ENCODE measurements around the gene MTURN.

DNA sequence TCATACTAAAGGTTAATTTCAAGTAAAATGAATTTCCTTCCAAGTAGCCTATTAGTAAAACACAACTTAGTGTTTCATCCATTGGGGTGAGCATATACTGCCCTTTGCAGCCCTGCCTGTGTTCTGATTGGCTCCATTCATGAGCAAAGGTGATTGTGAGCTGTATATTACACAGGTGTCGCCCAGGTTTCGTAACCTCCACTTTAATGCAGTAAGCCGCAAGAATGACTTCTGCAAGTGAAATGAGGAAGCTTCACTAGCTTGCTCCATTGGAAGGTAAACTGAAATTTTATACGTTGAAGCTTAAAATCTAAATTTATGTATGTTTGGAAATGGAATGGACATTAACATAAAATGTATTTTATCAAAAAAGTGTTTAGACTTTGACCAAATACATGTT, 24.4 kb downstream of the MTURN start:
- no peak for TF ChIP-seq CBX8 (IDR thresholded peaks at IDR 0.05; ENCODE audit: borderline replicate concordance, extremely low read depth, low read depth, low read length, poor library complexity, severe bottlenecking)
- no peak for TF ChIP-seq HMG20B (CRISPR knock-in tag; IDR thresholded peaks at IDR 0.05)
- TF ChIP-seq CREB1 (IDR thresholded peaks at IDR 0.05) = no peak
- TF ChIP-seq CREB1 (CRISPR knock-in tag; IDR thresholded peaks at IDR 0.05) = no peak
- no peak for TF ChIP-seq FOXM1 (IDR thresholded peaks at IDR 0.05; ENCODE audit: low read depth)
- TF ChIP-seq FOXM1 (CRISPR knock-in tag; IDR thresholded peaks at IDR 0.05; ENCODE audit: low read depth) = no peak
- TF ChIP-seq EZH2 (IDR thresholded peaks at IDR 0.05; ENCODE audit: borderline replicate concordance, low read depth, low read length) = no peak
- TF ChIP-seq ZNF644 (tag; IDR thresholded peaks at IDR 0.05; ENCODE audit: low read depth) = no peak
- TF ChIP-seq U2AF1 (optimal IDR thresholded peaks at IDR 0.05; ENCODE audit: low read depth, low read length) = no peak
- TF ChIP-seq, protein P1, sequence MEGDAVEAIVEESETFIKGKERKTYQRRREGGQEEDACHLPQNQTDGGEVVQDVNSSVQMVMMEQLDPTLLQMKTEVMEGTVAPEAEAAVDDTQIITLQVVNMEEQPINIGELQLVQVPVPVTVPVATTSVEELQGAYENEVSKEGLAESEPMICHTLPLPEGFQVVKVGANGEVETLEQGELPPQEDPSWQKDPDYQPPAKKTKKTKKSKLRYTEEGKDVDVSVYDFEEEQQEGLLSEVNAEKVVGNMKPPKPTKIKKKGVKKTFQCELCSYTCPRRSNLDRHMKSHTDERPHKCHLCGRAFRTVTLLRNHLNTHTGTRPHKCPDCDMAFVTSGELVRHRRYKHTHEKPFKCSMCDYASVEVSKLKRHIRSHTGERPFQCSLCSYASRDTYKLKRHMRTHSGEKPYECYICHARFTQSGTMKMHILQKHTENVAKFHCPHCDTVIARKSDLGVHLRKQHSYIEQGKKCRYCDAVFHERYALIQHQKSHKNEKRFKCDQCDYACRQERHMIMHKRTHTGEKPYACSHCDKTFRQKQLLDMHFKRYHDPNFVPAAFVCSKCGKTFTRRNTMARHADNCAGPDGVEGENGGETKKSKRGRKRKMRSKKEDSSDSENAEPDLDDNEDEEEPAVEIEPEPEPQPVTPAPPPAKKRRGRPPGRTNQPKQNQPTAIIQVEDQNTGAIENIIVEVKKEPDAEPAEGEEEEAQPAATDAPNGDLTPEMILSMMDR (IDR thresholded peaks at IDR 0.05 in 2 of 3, conservative IDR thresholded peaks at IDR 0.05 in 1 of 3; ENCODE audit: insufficient read depth in 2 of 3, low read depth in 1 of 3, low read length in 3 of 3) = no peak
- no peak for TF ChIP-seq RNF2 (IDR thresholded peaks at IDR 0.05)
- TF ChIP-seq CC2D1A (IDR thresholded peaks at IDR 0.05) = no peak
- no peak for TF ChIP-seq BRCA1 (IDR thresholded peaks at IDR 0.05)
- TF ChIP-seq BRCA1 (CRISPR knock-in tag; IDR thresholded peaks at IDR 0.05) = no peak
- no peak for TF ChIP-seq ZNF384 (IDR thresholded peaks at IDR 0.05; ENCODE audit: low read depth, low read length)
- TF ChIP-seq, protein P2, sequence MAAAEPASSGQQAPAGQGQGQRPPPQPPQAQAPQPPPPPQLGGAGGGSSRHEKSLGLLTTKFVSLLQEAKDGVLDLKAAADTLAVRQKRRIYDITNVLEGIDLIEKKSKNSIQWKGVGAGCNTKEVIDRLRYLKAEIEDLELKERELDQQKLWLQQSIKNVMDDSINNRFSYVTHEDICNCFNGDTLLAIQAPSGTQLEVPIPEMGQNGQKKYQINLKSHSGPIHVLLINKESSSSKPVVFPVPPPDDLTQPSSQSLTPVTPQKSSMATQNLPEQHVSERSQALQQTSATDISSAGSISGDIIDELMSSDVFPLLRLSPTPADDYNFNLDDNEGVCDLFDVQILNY (CRISPR knock-in tag; IDR thresholded peaks at IDR 0.05) = no peak
